OCI-LY7 (cell line): ENCODE data around the gene TBX15.

Experiments
- CTCF ChIP-seq: fragments of 200-600 bp; sonication (generic); conservative IDR thresholded peaks from 2 replicates; pipeline ENCODE4 v1.5.1; 2014; ENCODE audit warnings: mild to moderate bottlenecking, antibody characterized with exemption, low read length, moderate library complexity, mixed read lengths
- EZH2phosphoT487 ChIP-seq: fragments of 200-600 bp; sonication (generic); IDR thresholded peaks from 2 replicates; pipeline ENCODE4 v1.6.1; 2018; ENCODE audit warnings: low read depth, borderline replicate concordance, mild to moderate bottlenecking, mixed run types, antibody characterized with exemption, low read length, moderate library complexity, mixed read lengths

GRCh38 chr1:118918230-118918939 lies 69.8 kb downstream of the TBX15 start:
- TF ChIP-seq EZH2phosphoT487: no peak
- TF ChIP-seq CTCF: no peak
